GM12864 (cell line): ENCODE measurements around the gene PHF21A.

Source experiments
- DNase-seq: peaks from one replicate; pipeline ENCODE4 v3.0.0-alpha.2; 2011; ENCODE audit warnings: low read depth
- H3K4me3 ChIP-seq: 2 replicates; pipeline ENCODE4 v1.5.1; 2011; ENCODE audit warnings: mild to moderate bottlenecking, low read depth, low read length, control low read depth
- TF ChIP-seq, protein P1 (sequence below): IDR thresholded peaks from 2 replicates; pipeline ENCODE4 v1.5.1; 2011; ENCODE audit warnings: low read depth, mild to moderate bottlenecking, moderate library complexity, low read length, control low read depth, inconsistent platforms; ENCODE audit errors: missing control alignments

The PHF21A gene

GRCh38 chr11:46121301-46121723, at the start of gene PHF21A:
Gene PHF21A (minus strand): TSS chr11:46121454. CDS start chr11:46084219, 37,235 bp downstream.
- TF ChIP-seq, protein P1, sequence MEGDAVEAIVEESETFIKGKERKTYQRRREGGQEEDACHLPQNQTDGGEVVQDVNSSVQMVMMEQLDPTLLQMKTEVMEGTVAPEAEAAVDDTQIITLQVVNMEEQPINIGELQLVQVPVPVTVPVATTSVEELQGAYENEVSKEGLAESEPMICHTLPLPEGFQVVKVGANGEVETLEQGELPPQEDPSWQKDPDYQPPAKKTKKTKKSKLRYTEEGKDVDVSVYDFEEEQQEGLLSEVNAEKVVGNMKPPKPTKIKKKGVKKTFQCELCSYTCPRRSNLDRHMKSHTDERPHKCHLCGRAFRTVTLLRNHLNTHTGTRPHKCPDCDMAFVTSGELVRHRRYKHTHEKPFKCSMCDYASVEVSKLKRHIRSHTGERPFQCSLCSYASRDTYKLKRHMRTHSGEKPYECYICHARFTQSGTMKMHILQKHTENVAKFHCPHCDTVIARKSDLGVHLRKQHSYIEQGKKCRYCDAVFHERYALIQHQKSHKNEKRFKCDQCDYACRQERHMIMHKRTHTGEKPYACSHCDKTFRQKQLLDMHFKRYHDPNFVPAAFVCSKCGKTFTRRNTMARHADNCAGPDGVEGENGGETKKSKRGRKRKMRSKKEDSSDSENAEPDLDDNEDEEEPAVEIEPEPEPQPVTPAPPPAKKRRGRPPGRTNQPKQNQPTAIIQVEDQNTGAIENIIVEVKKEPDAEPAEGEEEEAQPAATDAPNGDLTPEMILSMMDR: no peak

DNA sequence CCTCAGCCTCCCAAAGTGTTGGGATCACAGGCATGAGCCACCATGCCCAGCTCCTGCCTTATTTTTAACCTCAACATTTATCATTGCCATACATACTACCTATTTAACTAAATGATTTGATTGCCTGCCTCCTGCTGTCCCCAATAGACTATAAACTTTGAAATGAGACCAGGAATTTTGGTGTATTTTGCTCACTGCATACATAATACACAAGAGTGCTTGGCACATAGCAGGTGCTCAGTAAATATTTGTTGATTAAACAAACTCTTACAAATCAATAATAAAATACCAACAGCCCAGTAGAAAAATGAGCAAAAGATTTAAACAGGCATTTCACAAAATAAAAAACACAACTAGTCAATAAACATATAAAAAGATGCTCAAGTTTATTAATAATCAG, 49.5 kb upstream of the PHF21A start:
- H3K4me3 ChIP-seq: no peak overlapping the region
- TF ChIP-seq, protein P1: no peak
- no peak for DNase-seq

More at GRCh38 chr11:46121301-46121723, at the start of gene PHF21A:
- H3K4me3 ChIP-seq: peak within 1 kb of the TSS; percentile 88
- DNase-seq: peak; percentile 81

GRCh38 chr11:46162700-46163099, 41.4 kb upstream of the PHF21A start:
- no peak overlapping the region for H3K4me3 ChIP-seq
- TF ChIP-seq, protein P1: no peak
- DNase-seq: no peak

- no peak for DNase-seq
- TF ChIP-seq, protein P1: no peak
- H3K4me3 ChIP-seq: no peak overlapping the region
Measured at GRCh38 chr11:46161201-46161600, 39.9 kb upstream of the PHF21A start.

- H3K4me3 ChIP-seq: no peak overlapping the region
- DNase-seq: no peak
- TF ChIP-seq, protein P1: no peak
Measured at GRCh38 chr11:46160100-46160499, 38.8 kb upstream of the PHF21A start.

DNA sequence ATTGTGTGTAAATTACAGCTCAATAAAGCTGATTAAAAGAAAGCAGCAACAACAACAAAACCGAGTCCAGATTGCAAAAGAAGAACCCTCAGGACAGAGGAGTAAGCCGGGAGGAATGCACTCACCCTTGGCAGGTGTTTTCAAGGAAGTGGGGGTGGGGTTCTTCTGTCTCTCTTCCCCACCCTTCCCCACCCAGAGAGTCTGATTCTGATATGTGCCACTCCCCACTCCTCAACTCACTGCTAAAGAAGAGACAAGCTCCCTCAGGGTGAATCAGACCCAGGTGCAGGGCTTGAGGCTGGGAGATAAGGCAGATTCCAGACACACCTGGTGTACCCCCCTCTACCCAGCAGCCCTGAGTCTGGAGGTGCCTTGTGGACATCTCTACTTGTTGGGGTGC, 38.4 kb upstream of the PHF21A start:
- H3K4me3 ChIP-seq: no peak overlapping the region
- DNase-seq: no peak
- TF ChIP-seq, protein P1: no peak

- H3K4me3 ChIP-seq: no peak overlapping the region
- TF ChIP-seq, protein P1: no peak
- no peak for DNase-seq
Measured at GRCh38 chr11:46149826-46150225, 28.6 kb upstream of the PHF21A start.
